A673 (cell line): ENCODE measurements around the gene TSKS.
A peak's percentile ranks its signal among the peaks of the same experiment; 100 is the strongest.

ENCODE experiments used
- CTCF ChIP-seq: fragments of 300-800, 200-600 bp; sonication (generic); conservative IDR thresholded peaks from 2 replicates; pipeline ENCODE4 v1.5.1; 2017; ENCODE audit warnings: low read depth, mild to moderate bottlenecking, antibody characterized with exemption, low read length, moderate library complexity, mixed read lengths
- EZH2 ChIP-seq: fragments of 200-600 bp; sonication (generic); IDR thresholded peaks from 2 replicates; pipeline ENCODE4 v1.6.1; 2017; ENCODE audit warnings: borderline replicate concordance, low read depth, mild to moderate bottlenecking, mixed read lengths, antibody characterized with exemption, low read length; ENCODE audit not compliant: poor library complexity, severe bottlenecking

DNA sequence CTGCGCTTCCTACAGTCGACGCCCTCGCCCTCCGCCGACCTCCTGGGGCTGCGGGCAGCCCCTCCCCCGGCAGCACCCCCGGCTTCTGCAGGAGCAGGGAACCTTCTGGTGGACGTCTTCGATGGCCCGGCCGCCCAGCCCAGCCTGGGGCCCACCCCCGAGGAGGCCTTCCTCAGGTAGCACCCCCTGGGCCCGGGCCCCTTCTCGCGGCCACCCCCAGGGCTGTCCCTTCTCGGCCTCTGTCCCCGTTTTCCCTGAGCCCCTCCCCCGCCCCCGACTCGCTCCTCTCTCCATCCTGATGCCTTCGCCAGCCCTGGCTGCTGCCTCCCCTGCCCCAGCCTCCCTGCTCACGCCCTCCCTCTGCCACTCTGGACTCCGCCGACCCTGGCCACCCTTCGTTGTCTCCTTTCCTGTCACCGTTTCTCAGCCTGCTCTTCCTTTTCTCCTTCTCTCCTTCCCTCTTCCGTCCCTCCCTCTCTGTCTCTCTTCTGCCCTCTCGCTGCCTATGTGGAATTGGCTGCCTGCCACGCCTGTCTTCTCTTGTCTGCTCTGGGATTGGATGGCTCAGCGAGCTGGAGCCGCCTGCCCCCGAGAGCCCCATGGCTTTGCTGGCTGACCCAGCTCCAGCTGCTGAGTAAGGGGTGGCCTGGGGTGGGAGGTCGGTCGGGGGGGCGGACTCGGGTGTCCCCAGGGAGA lies 39.0 kb upstream of the TSKS start:
- TF ChIP-seq CTCF (peak; percentile 42; the same call in 1 of the 2 replicates), EZH2 (no peak)
